ENCODE results near the gene UROS.

Gene UROS

DNA sequence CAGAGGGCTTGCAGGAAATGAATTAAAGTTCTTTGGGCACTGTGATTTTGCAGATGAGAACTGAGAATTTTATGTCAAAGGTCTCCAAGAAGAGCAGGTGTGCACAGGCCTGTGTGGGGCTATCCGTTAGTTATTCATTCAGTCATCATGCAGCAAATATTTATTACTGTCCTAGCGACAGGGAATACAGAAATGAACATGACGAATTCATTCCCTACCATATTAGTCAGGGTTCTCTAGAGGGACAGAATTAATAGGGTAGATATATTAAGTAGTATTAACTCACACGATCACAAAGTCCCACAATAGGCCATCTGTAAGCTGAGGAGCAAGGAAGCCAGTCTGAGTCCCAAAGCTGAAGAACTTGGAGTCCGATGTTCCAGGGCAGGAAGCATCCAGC lies 44.5 kb downstream of the UROS start:
- Histone ChIP-seq H3K27me3 (ENCODE audit: control insufficient read depth, insufficient read depth, low read length, poor library complexity, severe bottlenecking) (no peaks in the 10 kb centered on the region), H3K27ac (ENCODE audit: insufficient read depth, low read depth, low read length, poor library complexity, severe bottlenecking) (no peak overlapping the region), H3K36me3 (ENCODE audit: control insufficient read depth, insufficient read depth, low read length) (no peaks in the 10 kb centered on the region), H3K4me1 (ENCODE audit: control insufficient read depth, insufficient read depth, low read length) (no peaks in the 10 kb centered on the region), H3K9me3 (ENCODE audit: control insufficient read depth, low read length) (no peaks in the 10 kb centered on the region), H3K4me3 (ENCODE audit: insufficient read depth, low read depth, low read length) (no peak overlapping the region)
- 70 to 97% methylated on average over 3 to 4 of the region's 5 CpGs for WGBS, 2 experiments

DNA sequence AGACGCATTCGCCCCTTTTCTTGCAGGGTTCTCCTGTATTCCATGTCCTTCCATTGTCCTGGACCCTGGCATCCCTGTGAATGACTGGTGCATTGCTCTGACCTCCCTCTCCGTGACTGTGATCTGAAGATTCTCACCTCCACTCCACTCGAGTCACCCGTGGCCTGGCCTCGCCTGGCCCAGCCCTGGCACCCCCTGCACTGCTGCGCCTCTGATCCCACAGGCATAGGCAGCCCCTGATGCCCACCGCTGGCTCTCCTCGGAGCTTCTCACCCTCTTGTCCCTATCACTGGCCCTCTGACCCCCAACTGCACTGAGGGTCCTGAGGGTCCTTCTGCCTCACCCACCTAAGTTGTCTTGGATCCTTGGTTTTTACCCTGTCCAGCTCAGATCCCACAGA lies 45.3 kb downstream of the UROS start:
- Histone ChIP-seq H3K9me3 (ENCODE audit: control insufficient read depth, low read length) (no peaks in the 10 kb centered on the region), H3K27me3 (ENCODE audit: control insufficient read depth, insufficient read depth, low read length, poor library complexity, severe bottlenecking) (no peaks in the 10 kb centered on the region), H3K27ac (ENCODE audit: insufficient read depth, low read depth, low read length, poor library complexity, severe bottlenecking) (no peak overlapping the region), H3K4me1 (ENCODE audit: control insufficient read depth, insufficient read depth, low read length) (no peaks in the 10 kb centered on the region), H3K36me3 (ENCODE audit: control insufficient read depth, insufficient read depth, low read length) (no peaks in the 10 kb centered on the region), H3K4me3 (ENCODE audit: insufficient read depth, low read depth, low read length) (no peak overlapping the region)
- WGBS, 2 experiments: 93 to 94% methylated on average over 9 of the region's 9 CpGs

DNA sequence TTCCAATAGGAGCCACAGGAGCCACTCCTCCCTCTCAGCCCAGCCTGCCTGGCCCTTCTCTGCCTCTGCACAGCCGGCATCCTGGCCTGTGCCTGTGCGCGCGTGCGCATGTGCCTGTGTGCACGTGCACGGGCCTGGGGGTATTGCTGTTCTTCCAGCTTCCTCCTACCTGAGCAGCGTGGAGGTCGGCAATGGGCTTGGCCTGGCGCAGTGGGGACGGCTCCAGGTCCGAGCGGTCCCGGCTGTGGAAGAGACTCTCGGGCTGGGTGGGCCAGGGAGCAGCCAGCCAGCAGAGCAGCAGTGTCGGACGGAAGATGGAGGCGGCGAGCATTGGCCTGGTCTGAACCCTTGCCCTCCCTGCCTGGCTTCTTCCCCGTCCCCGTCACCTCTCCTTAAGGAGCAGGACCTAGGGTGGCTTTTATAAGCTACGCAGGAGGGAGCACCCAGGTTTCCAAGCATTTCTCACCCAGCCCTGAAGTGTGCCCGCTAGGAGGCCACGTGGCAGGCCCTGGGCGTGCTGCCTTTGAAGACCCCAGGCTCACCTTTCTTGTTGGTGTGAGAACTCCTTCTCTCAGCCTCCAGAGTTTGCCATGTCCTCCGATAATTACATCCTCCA lies 47.5 kb downstream of the UROS start, which contains the start of gene MMP21:
MMP21 (minus strand) TSS at position 331 of the 616 bp plus-strand sequence; CDS start at position 331, 0 bp downstream.
- no peaks in the 10 kb centered on the region for H3K27me3 ChIP-seq (ENCODE audit: control insufficient read depth, insufficient read depth, low read length, poor library complexity, severe bottlenecking)
- no peak within 1 kb of the TSS for H3K4me3 ChIP-seq (ENCODE audit: insufficient read depth, low read depth, low read length)
- no peaks in the 10 kb centered on the region for H3K4me1 ChIP-seq (ENCODE audit: control insufficient read depth, insufficient read depth, low read length)
- no peak within 1 kb of the TSS for H3K27ac ChIP-seq (ENCODE audit: insufficient read depth, low read depth, low read length, poor library complexity, severe bottlenecking)
- H3K9me3 ChIP-seq (ENCODE audit: control insufficient read depth, low read length): no peaks in the 10 kb centered on the region
- 94 to 95% methylated on average over 26 of the region's 26 CpGs for WGBS, 2 experiments
- H3K36me3 ChIP-seq (ENCODE audit: control insufficient read depth, insufficient read depth, low read length): no peaks in the 10 kb centered on the region

DNA sequence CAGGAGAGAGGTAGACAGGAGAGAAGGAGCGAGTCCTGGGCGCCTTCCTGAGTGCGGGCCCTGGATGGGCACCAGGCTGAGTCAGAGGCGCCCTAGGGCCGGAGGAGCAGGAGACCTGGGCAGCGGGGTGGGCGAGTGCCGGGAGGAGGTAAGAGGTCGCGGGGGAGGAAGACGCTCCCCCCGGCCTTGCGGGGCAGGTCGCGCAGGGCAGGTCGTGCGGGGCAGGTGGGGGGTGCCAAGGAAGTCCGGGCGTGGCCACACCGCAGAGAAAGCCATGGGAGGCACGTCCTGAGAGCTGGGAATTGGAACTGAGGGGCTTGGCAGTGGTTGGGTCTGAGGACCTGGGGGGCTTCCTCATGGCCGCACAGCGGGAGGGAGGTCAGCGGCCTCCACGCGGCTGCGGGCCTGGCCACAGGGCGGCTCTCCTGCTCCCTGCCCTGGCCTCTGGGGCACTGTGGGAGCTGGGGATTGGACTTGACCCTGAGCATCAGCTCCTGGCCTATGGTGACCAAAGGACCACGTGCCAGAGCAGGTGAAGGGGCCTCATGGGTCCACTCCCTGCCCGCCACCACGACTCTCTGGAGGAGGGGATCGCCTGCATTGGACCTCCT lies 48.4 kb downstream of the UROS start:
- Histone ChIP-seq H3K27ac (ENCODE audit: insufficient read depth, low read depth, low read length, poor library complexity, severe bottlenecking) (no peak overlapping the region), H3K4me1 (ENCODE audit: control insufficient read depth, insufficient read depth, low read length) (no peaks in the 10 kb centered on the region), H3K4me3 (ENCODE audit: insufficient read depth, low read depth, low read length) (no peak overlapping the region), H3K27me3 (ENCODE audit: control insufficient read depth, insufficient read depth, low read length, poor library complexity, severe bottlenecking) (no peaks in the 10 kb centered on the region), H3K36me3 (ENCODE audit: control insufficient read depth, insufficient read depth, low read length) (no peaks in the 10 kb centered on the region), H3K9me3 (ENCODE audit: control insufficient read depth, low read length) (no peaks in the 10 kb centered on the region)
- 95% methylated on average over 32 of the region's 32 CpGs for WGBS, 2 experiments

DNA sequence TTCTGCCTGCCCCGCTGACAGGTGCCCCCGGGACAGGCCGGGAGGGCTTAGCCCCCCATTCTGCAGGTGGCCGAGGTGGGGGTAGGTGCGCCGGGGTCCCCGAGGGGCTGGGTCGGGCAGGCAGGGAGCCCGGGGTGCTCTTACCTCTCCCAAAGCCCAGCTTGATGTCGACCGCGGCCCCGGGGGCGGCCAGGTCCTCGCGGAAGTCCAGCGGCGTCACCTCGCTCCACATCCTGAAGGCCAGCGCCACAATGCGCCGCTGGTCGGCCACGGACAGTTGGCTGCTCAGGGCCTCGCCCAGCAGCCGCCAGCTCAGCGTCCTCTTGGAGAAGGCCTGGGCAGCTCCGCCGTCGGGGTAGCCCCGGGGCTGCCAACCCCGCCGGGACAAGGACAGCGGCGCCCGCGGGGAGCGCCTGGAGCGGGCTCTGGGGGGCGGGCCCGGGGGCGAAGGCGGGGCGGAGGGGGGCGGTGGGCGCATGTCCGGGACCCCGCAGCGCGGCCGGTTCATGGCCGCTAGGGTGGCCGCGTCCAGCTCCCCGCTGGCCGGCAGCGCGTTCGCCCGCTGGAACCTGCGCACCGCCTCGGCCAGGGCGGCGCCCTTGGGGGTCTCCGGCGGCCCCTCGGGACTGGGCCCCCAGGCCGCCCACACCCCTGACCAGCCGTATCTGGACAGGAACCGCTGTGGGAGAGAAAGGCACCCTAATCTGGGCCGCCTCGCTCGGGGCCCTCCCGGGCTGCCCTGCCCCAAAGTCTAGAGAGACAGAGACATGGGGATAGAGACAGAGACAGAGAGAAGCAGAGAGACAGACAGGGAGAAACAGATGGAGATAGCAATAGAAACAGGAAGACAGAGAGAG lies 49.1 kb downstream of the UROS start:
- no peak overlapping the region for H3K27ac ChIP-seq (ENCODE audit: insufficient read depth, low read depth, low read length, poor library complexity, severe bottlenecking)
- H3K4me1 ChIP-seq (ENCODE audit: control insufficient read depth, insufficient read depth, low read length): no peaks in the 10 kb centered on the region
- H3K9me3 ChIP-seq (ENCODE audit: control insufficient read depth, low read length): no peaks in the 10 kb centered on the region
- 95% methylated on average over 75 of the region's 75 CpGs for WGBS, 2 experiments
- H3K36me3 ChIP-seq (ENCODE audit: control insufficient read depth, insufficient read depth, low read length): no peaks in the 10 kb centered on the region
- H3K27me3 ChIP-seq (ENCODE audit: control insufficient read depth, insufficient read depth, low read length, poor library complexity, severe bottlenecking): no peaks in the 10 kb centered on the region
- no peak overlapping the region for H3K4me3 ChIP-seq (ENCODE audit: insufficient read depth, low read depth, low read length)

DNA sequence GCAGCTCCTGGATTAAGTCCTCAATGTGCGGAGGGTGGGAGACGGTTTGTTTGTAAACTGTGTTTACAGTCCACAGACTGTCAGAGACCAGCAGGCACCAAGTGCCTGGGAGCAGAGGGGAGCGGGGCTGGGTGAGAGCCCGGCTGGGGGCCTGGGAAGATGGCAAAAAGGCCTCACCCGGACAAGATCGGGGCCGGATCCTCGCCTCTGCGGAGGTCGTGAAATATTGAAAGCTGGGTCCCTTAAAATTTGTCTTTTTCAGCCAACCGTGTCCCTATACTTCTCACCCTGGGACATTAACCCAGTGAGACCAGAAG lies 50.2 kb downstream of the UROS start:
- Histone ChIP-seq H3K27me3 (ENCODE audit: control insufficient read depth, insufficient read depth, low read length, poor library complexity, severe bottlenecking) (no peaks in the 10 kb centered on the region), H3K27ac (ENCODE audit: insufficient read depth, low read depth, low read length, poor library complexity, severe bottlenecking) (no peak overlapping the region), H3K36me3 (ENCODE audit: control insufficient read depth, insufficient read depth, low read length) (no peaks in the 10 kb centered on the region), H3K4me1 (ENCODE audit: control insufficient read depth, insufficient read depth, low read length) (no peaks in the 10 kb centered on the region), H3K4me3 (ENCODE audit: insufficient read depth, low read depth, low read length) (no peak overlapping the region), H3K9me3 (ENCODE audit: control insufficient read depth, low read length) (no peaks in the 10 kb centered on the region)
- WGBS, 2 experiments: 93 to 94% methylated on average over 11 of the region's 11 CpGs

DNA sequence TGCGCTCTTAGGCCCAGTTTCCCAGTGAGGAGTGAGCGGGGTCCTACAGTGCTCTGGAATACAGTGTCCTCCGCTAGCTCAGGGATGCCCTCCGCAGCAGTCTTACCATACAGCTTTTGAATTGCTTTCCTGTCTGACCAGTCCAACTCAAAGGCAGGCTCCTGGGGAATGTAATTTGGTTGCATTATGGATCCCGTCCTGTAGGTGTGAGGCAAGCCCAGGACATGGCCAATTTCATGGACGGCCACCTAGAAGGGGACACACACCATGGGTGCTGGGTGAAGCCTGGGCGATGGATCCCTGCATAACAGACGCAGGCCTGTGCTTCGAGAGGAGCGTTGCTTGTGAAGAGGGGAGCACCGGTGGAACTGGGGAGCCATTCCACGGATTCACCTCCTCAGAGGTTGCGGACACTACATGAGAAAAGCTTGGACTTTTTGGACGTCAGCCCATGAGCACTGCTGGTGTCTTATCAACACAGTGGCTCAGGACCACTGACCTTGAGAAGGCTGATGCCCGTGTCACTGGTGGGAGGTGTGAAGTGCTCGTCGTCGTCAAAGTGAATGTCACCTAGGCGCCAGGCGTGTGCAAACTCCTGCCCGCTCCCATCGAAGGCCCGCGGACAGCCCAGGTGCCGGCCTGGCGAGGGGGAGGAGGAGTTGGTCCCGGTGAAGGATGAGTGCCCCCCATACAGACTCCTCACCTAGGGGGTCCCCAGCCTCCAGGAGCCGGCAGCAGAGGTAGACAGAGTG lies 50.8 kb downstream of the UROS start:
- Histone ChIP-seq H3K36me3 (ENCODE audit: control insufficient read depth, insufficient read depth, low read length) (no peaks in the 10 kb centered on the region), H3K9me3 (ENCODE audit: control insufficient read depth, low read length) (no peaks in the 10 kb centered on the region), H3K27ac (ENCODE audit: insufficient read depth, low read depth, low read length, poor library complexity, severe bottlenecking) (no peak overlapping the region), H3K4me3 (ENCODE audit: insufficient read depth, low read depth, low read length) (no peak overlapping the region), H3K4me1 (ENCODE audit: control insufficient read depth, insufficient read depth, low read length) (no peaks in the 10 kb centered on the region), H3K27me3 (ENCODE audit: control insufficient read depth, insufficient read depth, low read length, poor library complexity, severe bottlenecking) (no peaks in the 10 kb centered on the region)
- WGBS, 2 experiments: 95 to 96% methylated on average over 28 of the region's 28 CpGs

DNA sequence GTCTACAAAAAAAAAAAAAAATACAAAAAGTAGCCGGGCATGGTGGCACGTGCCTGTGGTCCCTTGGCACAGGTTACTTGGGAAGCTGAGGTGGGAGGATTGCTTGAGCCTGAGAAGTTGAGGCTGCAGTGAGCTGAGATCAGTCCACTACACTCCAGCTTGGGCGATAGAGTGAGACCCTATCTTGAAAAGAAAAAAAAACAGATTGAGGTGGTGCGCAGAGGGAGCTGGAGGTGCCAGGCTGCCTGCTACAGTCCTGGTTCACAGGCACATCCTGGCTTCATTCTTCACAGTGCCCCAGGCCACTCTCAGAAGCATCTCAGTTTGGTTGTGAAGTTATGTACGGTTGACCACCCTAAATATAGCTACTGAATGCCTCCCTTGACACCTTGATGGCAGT lies 52.2 kb downstream of the UROS start:
- Histone ChIP-seq H3K4me3 (ENCODE audit: insufficient read depth, low read depth, low read length) (no peak overlapping the region), H3K27me3 (ENCODE audit: control insufficient read depth, insufficient read depth, low read length, poor library complexity, severe bottlenecking) (no peaks in the 10 kb centered on the region), H3K27ac (ENCODE audit: insufficient read depth, low read depth, low read length, poor library complexity, severe bottlenecking) (no peak overlapping the region), H3K36me3 (ENCODE audit: control insufficient read depth, insufficient read depth, low read length) (no peaks in the 10 kb centered on the region), H3K9me3 (ENCODE audit: control insufficient read depth, low read length) (no peaks in the 10 kb centered on the region), H3K4me1 (ENCODE audit: control insufficient read depth, insufficient read depth, low read length) (no peaks in the 10 kb centered on the region)
- whole genome bisulfite sequencing, 2 experiments: 93 to 96% methylated on average over 5 of the region's 5 CpGs

DNA sequence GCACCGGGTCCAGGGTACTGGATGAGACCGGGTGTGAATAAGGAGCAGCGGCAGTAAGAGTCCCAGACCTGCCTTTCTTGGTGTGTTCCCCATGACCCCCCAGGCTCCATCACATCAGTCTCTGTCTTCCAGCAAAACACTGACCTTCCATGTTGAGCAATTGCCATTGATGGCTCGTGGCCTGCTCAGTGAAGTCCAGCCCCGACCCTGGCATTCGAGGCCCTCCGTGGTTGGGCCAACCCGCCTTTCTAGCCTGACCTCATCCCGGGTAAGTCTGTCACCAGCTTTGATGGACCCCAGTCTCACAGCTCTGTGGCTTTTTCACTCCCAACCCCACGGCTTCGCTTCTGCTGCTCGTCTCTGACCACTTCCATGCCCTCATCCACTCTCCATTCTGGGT lies 53.9 kb downstream of the UROS start:
- peaks cover 11% of the 10 kb centered on the region for H3K36me3 ChIP-seq (ENCODE audit: control insufficient read depth, insufficient read depth, low read length)
- H3K4me3 ChIP-seq (ENCODE audit: insufficient read depth, low read depth, low read length): no peak overlapping the region
- H3K27me3 ChIP-seq (ENCODE audit: control insufficient read depth, insufficient read depth, low read length, poor library complexity, severe bottlenecking): no peaks in the 10 kb centered on the region
- no peaks in the 10 kb centered on the region for H3K9me3 ChIP-seq (ENCODE audit: control insufficient read depth, low read length)
- no peak overlapping the region for H3K27ac ChIP-seq (ENCODE audit: insufficient read depth, low read depth, low read length, poor library complexity, severe bottlenecking)
- H3K4me1 ChIP-seq (ENCODE audit: control insufficient read depth, insufficient read depth, low read length): no peaks in the 10 kb centered on the region
- 95 to 96% methylated on average over 12 of the region's 12 CpGs for WGBS, 2 experiments

Measured in ectodermal cell (in vitro differentiated cells).